H1 (cell line): ENCODE results near the gene BARX2. TPM values are rescaled to one million over a fixed set of nuclear protein-coding genes. Genes with fewer than 3 reads are reported as not detected.

Experiments used
- CTCF ChIA-PET: fragments of 300-600 bp; sonication (Branson Sonifier 250); formaldehyde crosslinking; loops from one replicate; lab custom pipeline; 2021; ENCODE audit not compliant: partially characterized antibody; lab: Charles Lee
- POLR2A ChIA-PET: fragments of 300-600 bp; sonication (Branson Sonifier 250); formaldehyde crosslinking; loops from one replicate; lab custom pipeline; 2021; ENCODE audit warnings: inconsistent platforms; ENCODE audit not compliant: partially characterized antibody; lab: Charles Lee
- DNase-seq, 2 experiments: peaks; one replicate each; pipeline versions ENCODE4 v3.0.0 to v3.0.0-alpha.2; 2010 to 2022; ENCODE audit warnings: low spot score in 2 of 2, low read depth in 1 of 2, mixed read lengths in 1 of 2
- FAIRE-seq: peaks from 2 replicates; lab custom pipeline; 2011; peaks lifted over from hg19 to GRCh38; lab: Jason Lieb, UNC
- H2AFZ ChIP-seq: 2 replicates; pipeline ENCODE4 v1.8.1; 2012; ENCODE audit warnings: low read length, inconsistent platforms
- H2AK5ac ChIP-seq: 2 replicates; pipeline ENCODE4 v1.6.1; 2013; ENCODE audit warnings: low read depth, low read length
- H2BK120ac ChIP-seq: replicated peaks from 2 replicates; pipeline ENCODE3; 2013; ENCODE audit warnings: low read depth, low read length, inconsistent platforms
- H2BK12ac ChIP-seq: 2 replicates; pipeline ENCODE4 v1.6.1; 2013; ENCODE audit warnings: low read depth, low read length
- H2BK15ac ChIP-seq: 2 replicates; pipeline ENCODE4 v1.6.1; 2013; ENCODE audit warnings: low read length
- H2BK20ac ChIP-seq: 2 replicates; pipeline ENCODE4 v1.6.1; 2013; ENCODE audit warnings: low read length
- H2BK5ac ChIP-seq: 2 replicates; pipeline ENCODE4 v1.6.1; 2013; ENCODE audit warnings: low read depth, low read length
- H3K14ac ChIP-seq: 2 replicates; pipeline ENCODE4 v1.6.1; 2013; ENCODE audit warnings: inconsistent platforms; ENCODE audit not compliant: insufficient read length
- H3K18ac ChIP-seq: 2 replicates; pipeline ENCODE4 v1.6.1; 2013; ENCODE audit warnings: low read length; ENCODE audit errors: extremely low read depth
- H3K23ac ChIP-seq: 2 replicates; pipeline ENCODE4 v1.6.1; 2013; ENCODE audit warnings: inconsistent platforms; ENCODE audit not compliant: insufficient read length
- H3K23me2 ChIP-seq: 2 replicates; pipeline ENCODE4 v1.6.1; 2013; ENCODE audit warnings: low read depth, low read length
- H3K27ac ChIP-seq: 2 replicates; pipeline ENCODE4 v1.6.1; 2011; ENCODE audit warnings: low read depth, low read length, inconsistent platforms
- H3K27me3 ChIP-seq, 4 experiments: replicated peaks in 1 of 4; 1 replicate in 1 of 4; 2 replicates in 3 of 4; pipeline versions ENCODE4 v1.6.1 to v1.8.1; 2011 to 2013; ENCODE audit warnings: low read length in 3 of 4, mild to moderate bottlenecking in 3 of 4, inconsistent platforms in 2 of 4, mixed read lengths in 2 of 4, moderate library complexity in 1 of 4; ENCODE audit not compliant: control insufficient read depth in 3 of 4, insufficient read depth in 3 of 4; ENCODE audit errors: extremely low read depth in 1 of 4
- H3K36me3 ChIP-seq, 4 experiments: 2 replicates each; pipeline versions ENCODE4 v1.6.1 to v1.8.1; 2011 to 2013; ENCODE audit warnings: mild to moderate bottlenecking in 4 of 4, low read length in 3 of 4, moderate library complexity in 2 of 4, control low read depth in 1 of 4, inconsistent platforms in 1 of 4; ENCODE audit not compliant: insufficient read depth in 4 of 4, control insufficient read depth in 2 of 4
- H3K4ac ChIP-seq: replicated peaks from 2 replicates; pipeline ENCODE3; 2013; ENCODE audit warnings: low read length, low read depth, mixed read lengths, inconsistent platforms; ENCODE audit not compliant: insufficient read length
- H3K4me1 ChIP-seq, 4 experiments: replicated peaks in 1 of 4; 1 replicate in 1 of 4; 2 replicates in 3 of 4; pipeline versions ENCODE4 v1.6.1 to v1.8.1; 2011 to 2013; ENCODE audit warnings: low read length in 3 of 4, inconsistent platforms in 2 of 4, mixed read lengths in 1 of 4; ENCODE audit not compliant: insufficient read depth in 4 of 4, control insufficient read depth in 3 of 4
- H3K4me2 ChIP-seq, 2 experiments: 2 replicates each; pipeline versions ENCODE4 v1.6.1 to v1.8.1; 2011 to 2013; ENCODE audit warnings: low read depth in 2 of 2, low read length in 2 of 2, control low read depth in 1 of 2, inconsistent platforms in 1 of 2, mild to moderate bottlenecking in 1 of 2; ENCODE audit not compliant: insufficient read depth in 1 of 2
- H3K4me3 ChIP-seq, 4 experiments: fragments of 200-600, 300-600 bp in 1 of 4; sonication (generic), shearing (Covaris generic), sonication (Bioruptor Twin) in 1 of 4; 2 replicates each; pipeline versions ENCODE4 v1.5.1 to v1.8.1; 2011 to 2016; ENCODE audit warnings: low read length in 4 of 4, low read depth in 3 of 4, control low read depth in 2 of 4, inconsistent platforms in 2 of 4, mild to moderate bottlenecking in 2 of 4, mixed read lengths in 1 of 4, moderate library complexity in 1 of 4; ENCODE audit not compliant: insufficient read depth in 2 of 4; ENCODE audit errors: extremely low read depth in 1 of 4
- H3K56ac ChIP-seq: replicated peaks from 2 replicates; pipeline ENCODE3; 2013; ENCODE audit warnings: low read depth, mild to moderate bottlenecking, mixed read lengths, low read length, inconsistent platforms; ENCODE audit not compliant: insufficient read length
- H3K79me1 ChIP-seq: 2 replicates; pipeline ENCODE4 v1.6.1; 2013; ENCODE audit warnings: low read depth, low read length, control low read depth
- H3K79me2 ChIP-seq, 2 experiments: 2 replicates each; pipeline versions ENCODE4 v1.6.1 to v1.8.1; 2012 to 2013; ENCODE audit warnings: low read length in 2 of 2, mild to moderate bottlenecking in 2 of 2, inconsistent platforms in 1 of 2; ENCODE audit not compliant: insufficient read depth in 2 of 2, control insufficient read depth in 1 of 2
- H3K9ac ChIP-seq, 4 experiments: replicated peaks in 1 of 4; 1 replicate in 1 of 4; 2 replicates in 3 of 4; pipeline versions ENCODE4 v1.6.1 to v1.8.1; 2011 to 2013; ENCODE audit warnings: low read depth in 3 of 4, low read length in 3 of 4, control low read depth in 2 of 4, mild to moderate bottlenecking in 2 of 4, moderate library complexity in 2 of 4, inconsistent platforms in 1 of 4; ENCODE audit errors: extremely low read depth in 1 of 4
- H3K9me3 ChIP-seq, 2 experiments: 2 replicates each; pipeline versions ENCODE4 v1.6.1 to v1.8.1; 2012 to 2013; ENCODE audit warnings: mild to moderate bottlenecking in 2 of 2, moderate library complexity in 2 of 2, control low read depth in 1 of 2, inconsistent platforms in 1 of 2, low read depth in 1 of 2, low read length in 1 of 2, mixed read lengths in 1 of 2; ENCODE audit not compliant: insufficient read depth in 2 of 2
- H4K20me1 ChIP-seq, 2 experiments: replicated peaks in 1 of 2; 2 replicates each; pipeline versions ENCODE3 to v1.8.1; 2011 to 2013; ENCODE audit warnings: inconsistent platforms in 2 of 2, low read length in 2 of 2, mild to moderate bottlenecking in 1 of 2; ENCODE audit not compliant: insufficient read depth in 2 of 2, control insufficient read depth in 1 of 2
- H4K5ac ChIP-seq: 2 replicates; pipeline ENCODE4 v1.6.1; 2013; ENCODE audit warnings: low read length, low read depth, mixed read lengths, inconsistent platforms; ENCODE audit not compliant: insufficient read length
- H4K8ac ChIP-seq: 2 replicates; pipeline ENCODE4 v1.8.0; 2013; ENCODE audit warnings: mild to moderate bottlenecking, moderate library complexity, low read length, inconsistent platforms; ENCODE audit not compliant: insufficient read depth; ENCODE audit errors: extremely low read depth
- H4K91ac ChIP-seq: replicated peaks from 2 replicates; pipeline ENCODE3; 2013; ENCODE audit warnings: low read length, mixed read lengths, inconsistent platforms; ENCODE audit not compliant: insufficient read length
- BCL11A ChIP-seq, 2 experiments: IDR thresholded peaks; one replicate each; pipeline ENCODE4 v1.6.1; 2011; ENCODE audit warnings: low read depth in 2 of 2, low read length in 2 of 2, mild to moderate bottlenecking in 2 of 2
- CHD2 ChIP-seq: IDR thresholded peaks from 2 replicates; pipeline ENCODE4 v1.6.1; 2012; ENCODE audit warnings: low read length, improper control_type of control experiment
- CREB1 ChIP-seq: IDR thresholded peaks from 2 replicates; pipeline ENCODE4 v1.6.1; 2012; ENCODE audit warnings: inconsistent platforms
- EP300 ChIP-seq, 2 experiments: IDR thresholded peaks; 1 replicate in 1 of 2; 2 replicates in 1 of 2; pipeline ENCODE4 v1.6.1; 2011 to 2012; ENCODE audit warnings: low read depth in 2 of 2, low read length in 2 of 2, mild to moderate bottlenecking in 2 of 2, borderline replicate concordance in 1 of 2, inconsistent platforms in 1 of 2, moderate library complexity in 1 of 2
- FOSL1 ChIP-seq: IDR thresholded peaks from 2 replicates; pipeline ENCODE4 v1.6.1; 2011; ENCODE audit warnings: mild to moderate bottlenecking, low read depth, low read length, moderate library complexity; ENCODE audit not compliant: insufficient read depth
- GABPA ChIP-seq: IDR thresholded peaks from 2 replicates; pipeline ENCODE4 v1.6.1; 2011; ENCODE audit warnings: mild to moderate bottlenecking, low read length, moderate library complexity, borderline replicate concordance; ENCODE audit not compliant: insufficient read depth
- JUND ChIP-seq: IDR thresholded peaks from 2 replicates; pipeline ENCODE4 v1.6.1; 2011; ENCODE audit warnings: mild to moderate bottlenecking, improper control_type of control experiment, low read length
- KDM5A ChIP-seq: fragments of 200-600 bp; IDR thresholded peaks from 2 replicates; pipeline ENCODE4 v1.7.1; 2012; ENCODE audit warnings: mild to moderate bottlenecking, low read length, inconsistent platforms, mixed read lengths
- POLR2AphosphoS5 ChIP-seq: IDR thresholded peaks from 2 replicates; pipeline ENCODE4 v1.6.1; 2011; ENCODE audit warnings: low read depth, low read length
- RAD21 ChIP-seq, 2 experiments: IDR thresholded peaks in 1 of 2; conservative IDR thresholded peaks in 1 of 2; 2 replicates each; pipeline ENCODE4 v1.6.1; 2011; ENCODE audit warnings: low read depth in 2 of 2, low read length in 2 of 2, improper control_type of control experiment in 1 of 2, inconsistent platforms in 1 of 2, mild to moderate bottlenecking in 1 of 2, moderate library complexity in 1 of 2
- SP2 ChIP-seq: IDR thresholded peaks from 2 replicates; pipeline ENCODE4 v1.6.1; 2012; ENCODE audit warnings: mild to moderate bottlenecking, low read length, inconsistent platforms
- SP4 ChIP-seq: IDR thresholded peaks from 2 replicates; pipeline ENCODE4 v1.6.1; 2012; ENCODE audit warnings: low read length, inconsistent platforms
- TAF1 ChIP-seq: IDR thresholded peaks from 2 replicates; pipeline ENCODE4 v1.6.1; 2011; ENCODE audit warnings: mild to moderate bottlenecking, low read depth, low read length
- TAF7 ChIP-seq: optimal IDR thresholded peaks from 2 replicates; pipeline ENCODE3; 2011; ENCODE audit warnings: low read depth, mild to moderate bottlenecking, inconsistent platforms, low read length, moderate library complexity, borderline replicate concordance
- TEAD4 ChIP-seq: IDR thresholded peaks from 2 replicates; pipeline ENCODE4 v1.6.1; 2012; ENCODE audit warnings: low read depth, low read length, inconsistent platforms, mixed read lengths
- ZNF274 ChIP-seq: IDR thresholded peaks from 2 replicates; pipeline ENCODE4 v1.7.0; 2012; ENCODE audit warnings: low read length, borderline replicate concordance; ENCODE audit errors: extremely low read depth
- WGBS, 2 experiments: shearing (Covaris generic) in 1 of 2; methylation state at CpG; one replicate each; pipeline versions ENCODE4 v1.1.6 to v1.1.7; 2013 to 2015; ENCODE audit warnings: low lambda C conversion rate in 2 of 2, mixed read lengths in 2 of 2, inconsistent platforms in 1 of 2, low coverage in 1 of 2, missing lambda C conversion rate in 1 of 2; ENCODE audit not compliant: insufficient replicate concordance in 2 of 2, insufficient coverage in 1 of 2, insufficient read length in 1 of 2; ENCODE audit errors: extremely low coverage in 1 of 2, missing lambda C conversion rate in 1 of 2; 5-methylcytosine and 5-hydroxymethylcytosine counted together
- polyA plus RNA-seq, 7 experiments: library from polyadenylated mRNA; depleted of rRNA in 3 of 7; stranded (reverse) in 5 of 7; unstranded in 2 of 7; fragments of >200 nt in 5 of 7; fragments of 200-250 nt in 2 of 7; gene quantifications; 1 replicate in 5 of 7; 2 replicates in 1 of 7; 4 replicates in 1 of 7; pipeline versions ENCODE4 v1.2.1 to v1.2.3, GENCODE V29; 2011 to 2013; ENCODE audit warnings: missing spikeins in 2 of 7, mixed read lengths in 2 of 7
- total RNA-seq: library from RNA; stranded (reverse); fragmentation: NEBNext Ultra II Directional; extraction: Animal tissue kit (Norgen Biotek cat#: 25700); gene quantifications from 2 replicates; pipeline ENCODE4 v1.2.1, GENCODE V29; 2021

The BARX2 gene
- total and polyA plus RNA-seq, 2 of the 8 experiments (the other 6 are each of a cell fraction or from before 2014, with no cell fraction given): not detected

DNA sequence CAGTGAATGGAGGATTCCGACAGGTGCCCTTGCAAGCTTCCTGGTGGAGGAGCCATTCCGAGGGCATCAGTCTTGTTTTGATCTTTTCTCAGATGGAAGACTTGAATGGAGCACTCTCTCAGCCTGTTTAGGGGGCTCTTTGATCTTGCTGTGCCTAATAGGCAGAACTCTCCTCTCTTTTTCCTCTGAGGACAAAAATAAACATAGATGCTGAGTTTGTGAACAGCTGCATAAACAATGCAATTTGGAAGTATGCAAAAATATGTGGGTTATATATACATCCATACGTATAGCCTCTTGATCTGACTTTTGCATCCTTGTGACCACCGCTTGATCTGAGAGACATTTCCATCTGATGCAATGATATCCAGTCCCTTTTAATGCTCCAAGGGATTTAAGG lies 29.1 kb downstream of the BARX2 start:
- Histone ChIP-seq H3K14ac (no peak overlapping the region), H2BK12ac (no peak overlapping the region), H3K4me2 (no peak overlapping the region), H2AFZ (no peak overlapping the region), H2BK5ac (no peak overlapping the region), H3K36me3 (no peaks in the 10 kb centered on the region), H4K91ac (no peak overlapping the region), H4K20me1 (peaks cover 0 to 2% of the 10 kb centered on the region in 2 experiments), H2BK120ac (no peak overlapping the region), H3K9me3 (no peaks in the 10 kb centered on the region), H2BK15ac (no peak overlapping the region), H4K5ac (no peak overlapping the region), H3K4ac (no peak overlapping the region), H3K79me2 (no peaks in the 10 kb centered on the region), H3K27ac (no peak overlapping the region), H3K23me2 (no peaks in the 10 kb centered on the region; the same call in 1 of the 2 replicates), H3K9ac (no peak overlapping the region), H3K4me3 (no peak overlapping the region), H2BK20ac (no peak overlapping the region), H4K8ac (no peak overlapping the region), H3K4me1 (no peaks in the 10 kb centered on the region), H3K79me1 (no peaks in the 10 kb centered on the region), H3K18ac (no peak overlapping the region), H3K27me3 (no peaks in the 10 kb centered on the region; a peak in 1 of 7 replicates), H3K56ac (no peak overlapping the region), H2AK5ac (no peak overlapping the region), H3K23ac (no peak overlapping the region)
- DNase-seq: no peak
- WGBS, 2 experiments: 87% methylated on average over 4 of the region's 4 CpGs; no CpG with 5 or more reads in 1 of the 2 experiments
- ChIA-PET POLR2A (no interaction called here), CTCF (no interaction called here)
- FAIRE-seq: no peak
- no peak for TF ChIP-seq POLR2AphosphoS5
- TF ChIP-seq TAF7: no peak
- TF ChIP-seq RAD21 (IDR thresholded peaks at IDR 0.05 in 1 of 2, conservative IDR thresholded peaks at IDR 0.05 in 1 of 2; ENCODE audit: low read depth in 2 of 2, low read length in 2 of 2): no peak
- no peak for TF ChIP-seq CREB1
- no peak for TF ChIP-seq SP2
- TF ChIP-seq SP4: no peak
- TF ChIP-seq TEAD4: no peak
- no peak for TF ChIP-seq BCL11A (IDR thresholded peaks at IDR 0.05; ENCODE audit: low read depth in 2 of 2, low read length in 2 of 2)
- no peak for TF ChIP-seq JUND
- no peak for TF ChIP-seq ZNF274
- no peak for TF ChIP-seq TAF1
- TF ChIP-seq KDM5A: no peak
- no peak for TF ChIP-seq EP300 (IDR thresholded peaks at IDR 0.05; ENCODE audit: borderline replicate concordance in 1 of 2, low read depth in 2 of 2, low read length in 2 of 2)
- no peak for TF ChIP-seq GABPA
- no peak for TF ChIP-seq FOSL1
- no peak for TF ChIP-seq CHD2
